NB4 (cell line): ENCODE results near the gene STX4.

Source experiments
- CTCF ChIP-seq: IDR thresholded peaks from one replicate; pipeline ENCODE4 v1.5.1; 2012; ENCODE audit warnings: low read depth, low read length
- MAX ChIP-seq: IDR thresholded peaks from 2 replicates; pipeline ENCODE4 v1.6.1; 2011; ENCODE audit warnings: low read depth, low read length
- MYC ChIP-seq: IDR thresholded peaks from 2 replicates; pipeline ENCODE4 v1.6.1; 2011; ENCODE audit warnings: low read depth, low read length

- TF ChIP-seq CTCF = no peak
- peak; percentile 90 for TF ChIP-seq MAX
- TF ChIP-seq MYC = peak; percentile 23; the same call in 1 of the 2 replicates
Measured at GRCh38 chr16:31032736-31033708, at the start of gene STX4.
